Stimulated activated CD4-positive, alpha-beta T cell treated with anti-CD3 and anti-CD28 coated beads, Interleukin-1b, Interleukin-23, amount 100 ng/mL, for 1 hour (primary cell): ENCODE results near the gene COL20A1.
"Not testable (repeated sequence)": the region's sequence is repeated elsewhere in the genome, so short reads cannot be mapped to it uniquely, and the experiment has no call there.

Experiments
- DNase-seq, 2 donors: peaks; one replicate each; pipeline ENCODE4 v3.0.0-alpha.2; 2020; ENCODE audit warnings: low read depth in 2 of 2

Gene COL20A1

DNA sequence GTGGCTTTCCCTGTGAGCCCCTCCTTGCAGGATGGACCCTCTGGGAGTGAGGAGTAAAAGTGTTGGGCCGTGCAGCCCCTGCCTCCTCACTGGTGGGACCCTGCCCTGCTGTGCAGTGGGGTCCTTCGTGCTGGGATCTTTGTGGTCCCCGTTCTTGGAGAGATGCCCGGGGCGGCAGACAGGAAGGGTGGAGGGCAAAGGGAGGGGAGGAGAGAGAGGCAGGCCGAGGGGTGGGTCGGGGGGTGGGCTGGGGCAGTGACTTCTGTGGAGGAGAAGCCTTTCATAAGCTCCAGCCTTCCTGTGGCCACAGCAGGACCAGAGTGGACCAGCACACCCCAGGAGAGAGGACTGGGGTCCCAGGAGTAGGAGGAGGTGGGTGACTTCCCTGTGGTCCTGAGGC is at the start of gene COL20A1:
COL20A1 (plus strand) TSS at position 283 of the 400 bp plus-strand sequence. CDS start 1,922 bp downstream, outside the sequence.
- no peak for DNase-seq

GRCh38 chr20:63243604-63244247 is 49.3 kb upstream of the COL20A1 start:
- DNase-seq, result no peak

DNA sequence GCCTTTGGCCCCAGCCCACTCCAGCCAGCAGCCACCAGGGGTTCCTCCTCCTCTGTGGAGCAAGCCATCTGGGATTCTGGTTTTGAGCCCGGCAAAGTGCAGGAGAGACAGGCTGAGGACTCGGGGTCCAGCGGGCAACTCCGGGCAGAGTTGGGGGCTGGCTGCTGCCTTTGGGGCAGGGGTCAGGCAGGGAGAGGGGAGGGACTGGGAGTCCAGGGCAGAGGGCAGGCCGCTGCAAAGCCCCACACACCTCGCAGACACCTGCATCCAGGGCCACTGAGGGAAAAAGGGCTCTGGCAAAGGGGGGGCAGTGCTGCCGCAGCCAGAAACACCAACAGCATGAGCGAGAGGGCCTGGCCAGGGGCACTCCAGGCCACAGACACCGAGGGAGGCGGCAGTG is 48.5 kb upstream of the COL20A1 start:
- no peak for DNase-seq

GRCh38 chr20:63246490-63247288 is 46.3 kb upstream of the COL20A1 start:
- no peak for DNase-seq

- DNase-seq, result no peak
Observed at GRCh38 chr20:63247671-63248228, 45.2 kb upstream of the COL20A1 start.

GRCh38 chr20:63248835-63249591 is 44.0 kb upstream of the COL20A1 start:
- no peak for DNase-seq

- DNase-seq, result no peak
Observed at GRCh38 chr20:63249891-63250290, 43.1 kb upstream of the COL20A1 start.

DNA sequence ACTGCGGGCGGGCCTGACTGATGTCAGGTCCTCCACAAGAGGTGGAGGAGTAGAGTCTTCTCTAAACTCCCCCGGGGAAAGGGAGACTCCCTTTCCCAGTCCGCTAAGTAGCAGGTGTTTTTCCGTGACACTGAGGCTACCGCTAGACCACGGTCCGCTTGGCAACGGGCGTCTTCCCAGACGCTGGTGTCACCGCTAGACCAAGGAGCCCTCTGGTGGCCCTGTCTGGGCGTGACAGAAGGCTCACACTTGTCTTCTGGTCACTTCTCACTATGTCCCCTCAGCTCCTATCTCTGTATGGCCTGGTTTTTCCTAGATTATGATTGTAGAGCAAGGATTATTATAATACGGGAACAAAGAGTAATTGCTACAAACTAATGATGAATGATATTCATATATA is 41.6 kb upstream of the COL20A1 start:
- DNase-seq, result not testable (repeated sequence)

- no peak for DNase-seq
Observed at GRCh38 chr20:63252284-63252711, 40.7 kb upstream of the COL20A1 start.

DNA sequence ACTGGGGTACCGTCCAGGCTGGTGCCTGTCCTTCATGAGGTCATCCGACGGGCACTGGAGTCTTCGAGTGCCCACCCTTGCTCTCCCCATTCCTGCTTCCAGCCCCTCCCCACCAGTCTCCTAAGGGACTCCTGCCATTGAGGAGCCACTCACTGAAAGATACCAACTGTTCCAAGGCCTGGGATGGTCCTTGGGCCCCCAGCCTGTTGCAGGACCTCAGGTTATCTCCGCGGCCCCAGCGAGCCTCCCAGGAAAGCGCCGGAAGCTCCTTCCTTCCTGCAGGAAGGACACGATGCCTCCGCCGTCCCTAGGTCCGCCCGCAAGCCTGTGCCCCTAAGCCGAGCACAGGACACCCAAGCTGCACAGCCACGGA is 39.9 kb upstream of the COL20A1 start:
- no peak for DNase-seq

DNA sequence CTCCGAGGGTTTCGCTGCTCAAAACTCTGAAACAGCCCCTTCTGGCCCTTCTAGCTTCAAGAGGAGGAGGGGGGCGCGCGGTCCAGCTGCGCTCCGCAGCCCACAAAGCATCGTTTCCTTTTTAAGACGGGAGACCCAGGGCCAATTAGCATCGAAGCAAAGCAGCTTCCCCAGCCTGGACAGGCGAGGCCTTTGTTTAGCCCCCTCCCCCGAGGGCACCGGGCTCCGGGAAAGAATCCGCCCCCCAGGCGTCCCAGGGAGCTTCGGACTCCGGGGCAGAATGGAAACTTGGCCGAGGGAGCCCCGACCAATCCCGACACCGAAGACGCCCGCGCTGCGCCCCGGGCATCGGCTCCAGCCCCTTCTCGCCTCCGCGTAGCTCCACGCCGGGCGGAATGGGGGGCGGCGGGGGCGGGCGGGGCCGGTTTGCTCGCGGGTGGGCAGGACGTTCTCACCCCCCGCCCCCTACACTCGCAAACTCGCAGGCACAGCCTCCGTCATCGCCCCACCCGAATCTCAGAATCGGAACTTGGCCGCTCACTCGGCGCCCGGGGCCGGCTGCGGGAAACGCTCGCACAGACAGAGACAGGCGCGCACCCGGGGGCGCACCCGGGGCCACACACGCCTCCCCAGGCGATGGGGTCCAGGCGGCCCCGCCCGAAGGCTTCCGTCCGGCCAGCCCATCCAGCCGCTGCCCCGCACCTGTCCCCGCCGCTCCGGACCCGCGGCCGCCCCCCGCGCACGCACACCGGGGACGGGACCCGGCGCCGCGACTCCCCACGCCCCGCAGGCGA is 39.4 kb upstream of the COL20A1 start:
- no peak for DNase-seq

DNA sequence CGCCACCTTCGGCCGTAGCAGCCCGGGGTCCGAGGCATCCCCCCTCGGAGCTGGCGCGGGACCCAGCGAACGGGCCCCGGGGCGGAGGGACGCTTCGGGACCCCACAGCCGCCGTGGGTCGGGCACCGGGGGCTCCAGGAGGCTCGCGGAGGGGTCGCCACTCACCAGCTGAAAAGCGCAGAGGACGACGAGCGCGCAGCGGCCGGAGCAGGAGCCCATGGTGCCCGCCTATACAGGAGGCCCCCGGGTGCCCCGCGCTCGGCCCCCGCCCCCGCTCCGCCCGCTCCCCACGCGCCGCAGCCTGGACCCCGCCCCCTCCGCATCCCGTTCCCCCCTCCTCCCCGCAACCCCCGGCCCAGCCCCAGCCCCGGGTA is 38.8 kb upstream of the COL20A1 start, which contains the start of gene NKAIN4:
NKAIN4 (minus strand) TSS at position 232 of the 374 bp plus-strand sequence; CDS start at position 219, 13 bp downstream.
- no peak for DNase-seq

GRCh38 chr20:63254606-63255384 is 38.2 kb upstream of the COL20A1 start:
- DNase-seq, result no peak

DNA sequence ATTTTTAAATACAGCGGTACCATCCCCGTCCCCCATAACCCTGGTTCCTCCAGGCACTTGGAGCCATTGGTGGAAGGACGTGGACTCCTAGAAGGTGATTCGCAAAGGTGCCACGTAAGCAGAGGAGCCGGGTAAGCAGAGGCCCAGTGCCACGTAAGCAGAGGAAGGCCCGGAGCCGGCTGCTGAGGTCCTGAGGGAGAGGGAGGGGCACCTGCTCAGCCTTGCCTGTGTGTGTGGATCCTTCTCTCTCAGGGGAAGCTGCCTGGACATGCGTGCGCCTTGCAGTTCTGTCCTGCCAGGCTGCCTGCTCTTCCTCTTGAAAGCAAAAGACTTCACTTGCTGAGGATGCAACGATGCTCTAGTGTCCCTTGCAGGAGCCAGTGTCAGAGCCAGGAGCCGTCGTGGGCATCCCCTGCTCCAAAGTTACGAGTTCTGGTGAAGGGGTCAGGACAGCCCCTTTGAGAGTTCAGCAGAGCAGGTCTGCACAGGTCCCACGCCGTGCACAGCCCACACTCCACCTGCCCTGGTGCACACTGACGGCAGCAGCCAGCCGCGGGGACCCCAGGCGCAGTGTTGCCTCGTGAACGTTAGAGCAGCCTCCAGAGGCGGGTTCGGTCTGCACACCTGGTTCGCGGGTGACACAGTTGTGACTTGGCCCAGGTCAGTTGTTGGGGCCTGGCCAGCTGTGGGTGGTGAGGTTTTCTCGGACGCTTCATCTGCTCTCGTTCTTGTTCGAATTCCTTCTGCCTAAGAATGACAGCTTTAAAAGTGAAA is 36.9 kb upstream of the COL20A1 start:
- no peak for DNase-seq

DNA sequence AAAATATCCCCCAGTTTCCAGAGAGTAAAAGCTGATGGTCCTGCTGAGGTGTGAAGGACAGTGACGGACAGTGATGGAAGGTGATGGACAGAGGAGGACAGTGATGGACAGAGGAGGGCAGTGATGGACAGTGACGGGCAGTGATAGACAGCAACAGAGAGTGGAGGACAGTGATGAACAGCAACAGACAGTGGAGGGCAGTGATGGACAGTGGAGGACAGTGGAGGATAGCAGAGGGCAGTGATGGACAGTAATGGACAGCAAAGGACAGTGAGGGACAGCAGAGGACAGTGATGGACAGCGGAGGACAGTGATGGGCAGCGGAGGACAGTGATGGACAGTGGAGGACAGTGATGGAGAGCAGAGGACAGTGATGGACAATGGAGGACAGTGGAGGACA is 36.0 kb upstream of the COL20A1 start:
- no peak for DNase-seq

- DNase-seq, result no peak
Observed at GRCh38 chr20:63257629-63258028, 35.4 kb upstream of the COL20A1 start.

- no peak for DNase-seq
Observed at GRCh38 chr20:63258781-63259180, 34.2 kb upstream of the COL20A1 start.

GRCh38 chr20:63259734-63260460 is 33.1 kb upstream of the COL20A1 start:
- DNase-seq, result no peak

DNA sequence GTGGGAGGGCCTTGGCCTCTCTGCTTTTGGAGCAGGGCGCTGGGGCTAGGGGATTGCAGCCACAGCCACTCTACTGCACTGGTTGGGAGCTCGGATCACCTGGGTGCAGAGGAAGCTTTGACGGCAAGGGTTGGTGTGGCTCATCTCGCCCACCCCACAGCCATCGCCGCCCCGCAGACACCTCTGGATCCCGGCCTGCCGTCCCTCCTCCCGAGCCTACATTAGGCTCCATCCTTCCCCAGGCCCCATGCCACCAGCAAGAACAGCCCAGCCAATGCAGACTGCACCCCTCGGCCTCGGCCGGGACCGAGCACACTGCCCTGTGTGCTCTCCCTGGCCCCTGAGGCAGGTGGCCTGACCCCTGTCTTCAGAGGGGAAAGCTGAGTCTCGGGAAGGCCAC is 32.5 kb upstream of the COL20A1 start:
- no peak for DNase-seq
